Thoracic aorta (tissue), 2 donors: ENCODE measurements around the gene ITSN2. TPM values are rescaled to one million over a fixed set of nuclear protein-coding genes. Genes with fewer than 3 reads are reported as not detected.
"Not testable (repeated sequence)": the region's sequence is repeated elsewhere in the genome, so short reads cannot be mapped to it uniquely, and the experiment has no call there.

Source experiments
- ATAC-seq: fragments of 150-250 bp; one replicate; pipeline ENCODE4 v1.8.0; 2017; ENCODE audit warnings: low read depth; ENCODE audit not compliant: insufficient number of reproducible peaks, low FRiP score
- DNase-seq: peaks from one replicate; pipeline ENCODE4 v3.0.0-alpha.2; 2020; ENCODE audit warnings: low spot score
- H3K27ac ChIP-seq, 2 donors: fragments of 200-600 bp; sonication (generic); 1 replicate in 1 of 2; 2 replicates in 1 of 2; pipeline ENCODE4 v1.5.1; 2016; ENCODE audit warnings: mild to moderate bottlenecking in 2 of 2, moderate library complexity in 2 of 2
- H3K27me3 ChIP-seq: fragments of 200-600 bp; sonication (generic); replicated peaks from 2 replicates; pipeline ENCODE4 v1.6.0; 2016; ENCODE audit warnings: mild to moderate bottlenecking; ENCODE audit not compliant: insufficient read depth
- H3K36me3 ChIP-seq: fragments of 200-600 bp; sonication (generic); one replicate; pipeline ENCODE4 v1.5.1; 2016
- H3K4me1 ChIP-seq, 2 donors: fragments of 200-600 bp; sonication (generic); 1 replicate in 1 of 2; 2 replicates in 1 of 2; pipeline versions ENCODE4 v1.5.1 to v1.6.0; 2016; ENCODE audit warnings: low read depth in 2 of 2, mild to moderate bottlenecking in 1 of 2; ENCODE audit not compliant: control insufficient read depth in 1 of 2
- H3K4me3 ChIP-seq: fragments of 200-600 bp; sonication (generic); 2 replicates; pipeline ENCODE4 v1.5.1; 2016; ENCODE audit warnings: mild to moderate bottlenecking
- H3K9me3 ChIP-seq: fragments of 200-600 bp; sonication (generic); 2 replicates; pipeline ENCODE4 v1.5.1; 2016
- total RNA-seq, 2 donors: library from RNA; depleted of rRNA; stranded (reverse); fragments of >200 nt; gene quantifications; one replicate each; pipeline versions ENCODE4 v1.1.0 to v1.2.3, GENCODE V29; 2016
- TF ChIP-seq, protein P1 (sequence below): fragments of 200-600 bp; sonication (generic); IDR thresholded peaks from one replicate; pipeline ENCODE4 v1.5.1; 2019; ENCODE audit warnings: antibody characterized with exemption

ITSN2 gene
- total RNA-seq, 2 donors from 2014 or later: 64.0 to 121 TPM

DNA sequence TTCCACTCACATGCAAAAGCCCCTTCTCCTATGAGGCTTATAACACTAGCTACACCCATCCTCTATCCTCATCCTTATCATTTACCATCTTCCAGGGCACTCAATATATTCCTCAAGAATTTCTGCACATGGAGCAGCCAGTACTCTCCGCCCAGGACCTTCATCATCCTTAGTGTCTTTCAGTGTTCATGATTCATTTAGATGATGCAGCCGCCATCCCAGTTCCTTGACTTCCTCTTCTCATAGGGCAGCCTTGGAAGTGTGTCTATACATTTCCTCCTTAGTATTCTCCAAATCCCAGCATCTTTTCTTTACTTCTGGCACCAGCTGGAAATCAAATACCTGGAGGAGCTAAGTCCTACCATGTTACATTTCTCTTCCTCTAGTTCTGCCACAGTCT is 3.0 kb upstream of the ITSN2 start:
- TF ChIP-seq, protein P1, sequence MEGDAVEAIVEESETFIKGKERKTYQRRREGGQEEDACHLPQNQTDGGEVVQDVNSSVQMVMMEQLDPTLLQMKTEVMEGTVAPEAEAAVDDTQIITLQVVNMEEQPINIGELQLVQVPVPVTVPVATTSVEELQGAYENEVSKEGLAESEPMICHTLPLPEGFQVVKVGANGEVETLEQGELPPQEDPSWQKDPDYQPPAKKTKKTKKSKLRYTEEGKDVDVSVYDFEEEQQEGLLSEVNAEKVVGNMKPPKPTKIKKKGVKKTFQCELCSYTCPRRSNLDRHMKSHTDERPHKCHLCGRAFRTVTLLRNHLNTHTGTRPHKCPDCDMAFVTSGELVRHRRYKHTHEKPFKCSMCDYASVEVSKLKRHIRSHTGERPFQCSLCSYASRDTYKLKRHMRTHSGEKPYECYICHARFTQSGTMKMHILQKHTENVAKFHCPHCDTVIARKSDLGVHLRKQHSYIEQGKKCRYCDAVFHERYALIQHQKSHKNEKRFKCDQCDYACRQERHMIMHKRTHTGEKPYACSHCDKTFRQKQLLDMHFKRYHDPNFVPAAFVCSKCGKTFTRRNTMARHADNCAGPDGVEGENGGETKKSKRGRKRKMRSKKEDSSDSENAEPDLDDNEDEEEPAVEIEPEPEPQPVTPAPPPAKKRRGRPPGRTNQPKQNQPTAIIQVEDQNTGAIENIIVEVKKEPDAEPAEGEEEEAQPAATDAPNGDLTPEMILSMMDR: no peak
- no peaks in the 10 kb centered on the region for H3K36me3 ChIP-seq
- ATAC-seq: no peak
- H3K4me3 ChIP-seq: no peak overlapping the region
- no peaks in the 10 kb centered on the region for H3K27me3 ChIP-seq
- no peak for DNase-seq
- peaks cover 20 to 32% of the 10 kb centered on the region in 2 donors for H3K4me1 ChIP-seq
- H3K9me3 ChIP-seq: no peaks in the 10 kb centered on the region
- no peak overlapping the region for H3K27ac ChIP-seq

DNA sequence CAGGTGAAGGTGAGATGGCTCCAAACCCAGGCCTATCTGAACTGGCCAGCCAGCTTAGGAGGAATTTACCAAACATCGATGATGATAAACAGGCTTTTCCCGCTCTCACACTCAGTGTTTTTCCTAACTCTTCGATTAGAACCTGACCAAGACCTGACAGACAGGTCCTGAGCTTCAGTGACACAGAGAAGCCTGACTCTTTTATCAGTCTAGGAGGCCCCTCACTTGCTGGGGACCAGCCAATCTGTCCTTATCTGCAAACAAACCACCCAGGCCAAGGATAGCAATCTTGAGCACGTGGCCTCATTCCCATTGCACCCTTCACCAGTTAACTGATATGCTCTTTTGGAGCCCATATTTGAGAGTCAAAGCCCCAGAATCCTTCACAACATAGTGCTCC is 1.9 kb upstream of the ITSN2 start:
- Histone ChIP-seq H3K27me3 (no peaks in the 10 kb centered on the region), H3K4me3 (no peak overlapping the region), H3K27ac (no peak overlapping the region), H3K36me3 (no peaks in the 10 kb centered on the region), H3K4me1 (peaks cover 20 to 32% of the 10 kb centered on the region in 2 donors), H3K9me3 (no peaks in the 10 kb centered on the region)
- TF ChIP-seq, protein P1: no peak
- DNase-seq (no peak), ATAC-seq (no peak)

DNA sequence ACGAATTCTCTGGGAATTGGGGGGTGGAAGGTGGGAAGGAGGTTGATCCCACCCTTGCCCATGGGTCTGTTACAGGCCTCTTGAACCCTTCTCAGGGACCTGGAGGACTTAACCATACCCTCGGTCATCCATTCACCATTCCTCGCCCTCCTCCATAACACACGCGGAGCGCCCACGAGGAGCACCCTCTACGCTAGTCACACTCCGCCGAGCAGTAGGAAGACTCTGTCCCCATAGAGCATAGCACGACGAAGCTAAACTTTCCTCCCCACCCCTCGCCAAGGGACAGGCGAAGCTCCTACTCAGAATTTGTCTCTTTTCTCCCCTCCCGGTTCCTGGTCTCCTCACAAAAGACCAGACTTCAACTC is 611 bp upstream of the ITSN2 start:
- Histone ChIP-seq H3K36me3 (no peaks in the 10 kb centered on the region), H3K4me1 (peaks cover 20 to 29% of the 10 kb centered on the region in 2 donors), H3K27me3 (no peaks in the 10 kb centered on the region), H3K9me3 (no peaks in the 10 kb centered on the region), H3K4me3 (peak overlapping the region; percentile 86), H3K27ac (peak overlapping the region; percentile 95 to 97)
- TF ChIP-seq, protein P1: no peak
- DNase-seq (no peak), ATAC-seq (no peak)

DNA sequence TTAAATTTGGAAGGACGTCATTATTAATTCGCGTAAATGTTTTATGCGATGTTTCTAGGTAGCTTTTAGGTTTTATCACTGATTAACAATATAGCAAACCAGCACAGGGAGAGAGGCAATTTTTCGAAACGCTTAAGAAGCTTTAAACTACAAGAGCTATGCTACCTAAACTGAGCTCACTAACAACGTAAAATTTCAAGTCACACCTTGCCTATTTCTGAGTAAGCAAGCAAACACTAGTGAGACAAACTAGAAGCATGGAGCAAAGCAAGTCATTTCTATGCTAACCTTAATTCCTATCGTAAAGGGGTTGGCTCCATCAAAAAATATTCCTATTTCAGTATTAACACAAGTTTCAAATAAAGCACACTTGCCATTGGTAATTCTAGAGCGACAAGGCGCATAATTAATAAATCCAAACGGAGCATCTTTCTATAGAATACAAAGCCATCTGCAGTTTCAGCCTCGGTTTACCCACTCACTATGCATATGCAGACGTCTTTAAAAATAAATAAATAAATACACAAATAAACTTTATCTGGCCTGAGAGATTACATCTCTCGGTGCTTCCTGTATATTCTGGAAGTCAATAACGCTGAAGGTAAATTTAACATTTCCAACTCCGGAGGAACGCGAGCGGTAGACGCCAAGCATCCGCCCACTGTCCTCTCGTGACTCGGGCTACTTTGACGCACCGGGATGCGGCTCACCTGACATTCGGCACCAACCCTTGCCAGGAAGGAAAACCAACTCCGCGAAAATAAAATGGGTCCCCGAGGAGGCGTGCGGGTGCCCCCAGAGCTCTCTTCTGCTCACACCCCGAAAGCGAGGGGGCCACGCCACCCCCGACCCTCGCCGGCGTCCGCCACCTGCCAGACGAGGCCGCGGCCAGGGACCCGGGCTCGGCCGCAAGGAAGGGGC is 947 bp downstream of the ITSN2 start:
- TF ChIP-seq, protein P1: no peak
- ATAC-seq (no peak), DNase-seq (no peak)
- peak overlapping the region; percentile 95 to 97 for H3K27ac ChIP-seq
- H3K27me3 ChIP-seq: no peaks in the 10 kb centered on the region
- H3K9me3 ChIP-seq: no peaks in the 10 kb centered on the region
- H3K4me3 ChIP-seq: peak overlapping the region; percentile 86
- no peaks in the 10 kb centered on the region for H3K36me3 ChIP-seq
- peaks cover 14 to 29% of the 10 kb centered on the region in 2 donors for H3K4me1 ChIP-seq

DNA sequence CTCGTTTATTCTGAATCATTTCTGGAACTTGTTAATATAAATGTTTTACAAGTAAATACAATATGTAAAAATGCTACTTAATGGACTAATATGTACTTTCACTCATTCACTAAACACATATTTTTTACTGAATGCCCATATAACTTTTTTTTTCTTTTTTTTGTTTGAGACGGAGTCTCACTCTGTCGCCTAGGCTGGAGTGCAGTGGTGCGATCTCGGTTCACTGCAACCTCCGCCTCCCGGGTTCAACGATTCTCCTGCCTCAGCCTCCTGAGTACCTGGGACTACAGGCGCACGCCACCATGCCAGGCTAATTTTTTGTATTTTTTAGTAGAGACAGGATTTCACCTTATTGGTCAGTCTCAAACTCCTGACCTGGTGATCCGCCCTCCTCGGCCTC is 2.6 kb downstream of the ITSN2 start:
- not testable (repeated sequence) for H3K36me3 ChIP-seq, H3K9me3 ChIP-seq, ATAC-seq, DNase-seq, H3K4me3 ChIP-seq, H3K27me3 ChIP-seq, H3K27ac ChIP-seq
- H3K4me1 ChIP-seq: peaks cover 16 to 36% of the 10 kb centered on the region in 2 donors

DNA sequence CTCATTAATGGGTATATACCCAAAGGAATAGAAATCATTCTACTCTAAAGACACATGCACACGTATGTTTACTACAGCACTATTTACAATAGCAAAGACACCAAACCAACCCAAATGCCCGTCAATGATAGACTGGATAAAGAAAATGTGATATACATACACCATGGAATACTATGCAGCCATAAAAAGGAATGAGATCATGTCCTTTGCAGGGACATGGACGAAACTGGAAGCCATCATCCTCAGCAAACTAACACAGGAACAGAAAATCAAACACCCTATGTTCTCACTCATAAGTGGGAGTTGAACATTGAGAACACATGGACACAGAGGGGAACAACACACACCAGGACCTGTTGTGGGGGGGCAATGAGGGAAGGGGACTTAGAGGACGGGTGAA is 3.2 kb downstream of the ITSN2 start:
- H3K27me3 ChIP-seq, ATAC-seq, H3K27ac ChIP-seq, H3K4me3 ChIP-seq, H3K9me3 ChIP-seq, H3K36me3 ChIP-seq, DNase-seq: not testable (repeated sequence)
- H3K4me1 ChIP-seq: peaks cover 16 to 43% of the 10 kb centered on the region in 2 donors
